Suprapubic skin (tissue), 4 donors: ENCODE results near the gene RFX8.
"Not testable (repeated sequence)": the region's sequence is repeated elsewhere in the genome, so short reads cannot be mapped to it uniquely, and the experiment has no call there.

Source experiments
- CTCF ChIP-seq, 2 donors: fragments of 200-600 bp in 1 of 2; fragments of 450-650 bp in 1 of 2; sonication (generic) in 1 of 2; IDR thresholded peaks; one replicate each; pipeline ENCODE4 v1.5.1; 2016 to 2019; ENCODE audit warnings: antibody characterized with exemption in 2 of 2, mild to moderate bottlenecking in 1 of 2, moderate library complexity in 1 of 2
- EP300 ChIP-seq: sonication (generic); formaldehyde crosslinking; IDR thresholded peaks from one replicate; pipeline ENCODE4 v1.6.1; 2017; ENCODE audit warnings: antibody characterized with exemption
- POLR2A ChIP-seq, 2 donors: fragments of 450-650 bp; IDR thresholded peaks; one replicate each; pipeline ENCODE4 v1.6.1; 2017; ENCODE audit warnings: antibody characterized with exemption in 2 of 2, mild to moderate bottlenecking in 2 of 2, moderate library complexity in 2 of 2
- POLR2AphosphoS5 ChIP-seq, 3 donors: sonication (generic); formaldehyde crosslinking; IDR thresholded peaks; one replicate each; pipeline ENCODE4 v1.6.1; 2017; ENCODE audit warnings: antibody characterized with exemption in 3 of 3

GRCh38 chr2:101352631-101353030 is 122.3 kb downstream of the RFX8 start:
- not testable (repeated sequence) for TF ChIP-seq POLR2A (IDR thresholded peaks at IDR 0.05); CTCF (IDR thresholded peaks at IDR 0.05); POLR2AphosphoS5 (IDR thresholded peaks at IDR 0.05); EP300
